RWPE2 (cell line): ENCODE results near the gene RDH5.
A peak's percentile ranks its signal among the peaks of the same experiment; 100 is the strongest.

ENCODE experiments used
- ATAC-seq: fragments of 200-7000 bp; cut with Tn5 transposase; 3 replicates; pipeline ENCODE4 v1.9.1; 2021; ENCODE audit warnings: low read depth
- DNase-seq: peaks from one replicate; pipeline ENCODE4 v3.0.0-alpha.2; 2020; ENCODE audit warnings: low spot score
- H3K27ac ChIP-seq: fragments of 450-650 bp; 2 replicates; pipeline ENCODE4 v1.5.1; 2017; ENCODE audit warnings: mild to moderate bottlenecking; ENCODE audit not compliant: poor library complexity, severe bottlenecking
- H3K27me3 ChIP-seq: fragments of 250-450 bp; sonication (Bioruptor Pico); 2 replicates; pipeline ENCODE4 v1.5.1; 2021; ENCODE audit warnings: mild to moderate bottlenecking, moderate library complexity; ENCODE audit not compliant: insufficient read depth, poor library complexity, severe bottlenecking
- H3K36me3 ChIP-seq: fragments of 250-450 bp; sonication (Bioruptor Pico); 2 replicates; pipeline ENCODE4 v1.5.1; 2020; ENCODE audit warnings: low read depth, mild to moderate bottlenecking, moderate library complexity
- H3K4me1 ChIP-seq: fragments of 250-450 bp; sonication (Bioruptor Pico); 2 replicates; pipeline ENCODE4 v1.5.1; 2021; ENCODE audit warnings: mild to moderate bottlenecking, moderate library complexity; ENCODE audit not compliant: insufficient read depth, poor library complexity, severe bottlenecking
- H3K4me3 ChIP-seq: fragments of 250-450 bp; sonication (Bioruptor Pico); 2 replicates; pipeline ENCODE4 v1.5.1; 2021; ENCODE audit warnings: mild to moderate bottlenecking, moderate library complexity; ENCODE audit not compliant: severe bottlenecking
- H3K9me3 ChIP-seq: fragments of 250-450 bp; sonication (Bioruptor Pico); 2 replicates; pipeline ENCODE4 v1.5.1; 2021; ENCODE audit warnings: mild to moderate bottlenecking, moderate library complexity; ENCODE audit not compliant: severe bottlenecking
- TF ChIP-seq, protein P1 (sequence below): fragments of 450-650 bp; IDR thresholded peaks from one replicate; pipeline ENCODE4 v1.5.1; 2017; ENCODE audit warnings: mild to moderate bottlenecking, moderate library complexity; ENCODE audit not compliant: poor library complexity, severe bottlenecking

The RDH5 gene

DNA sequence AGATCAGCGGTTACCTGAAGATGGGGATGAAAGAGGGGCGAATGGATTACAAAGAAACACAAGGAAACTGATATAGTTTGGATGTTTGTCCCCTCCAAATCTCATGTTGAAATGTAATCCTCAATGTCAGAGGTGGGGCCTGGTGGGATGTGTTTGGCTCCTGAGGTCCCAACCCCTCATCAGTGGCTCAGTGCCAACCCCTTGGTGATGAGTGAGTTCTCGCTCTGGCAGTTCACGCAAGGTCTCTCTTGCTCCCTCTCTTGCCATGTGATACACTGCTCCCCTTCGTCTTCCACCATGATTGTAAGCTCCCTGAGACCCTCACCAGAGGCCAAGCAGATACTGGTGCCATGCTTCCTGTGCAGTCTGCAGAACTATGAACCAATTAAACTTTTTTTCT, 40.5 kb upstream of the RDH5 start:
- Histone ChIP-seq H3K4me3 (no peak overlapping the region), H3K27me3 (no peaks in the 10 kb centered on the region), H3K9me3 (no peaks in the 10 kb centered on the region), H3K27ac (no peak overlapping the region), H3K4me1 (no peaks in the 10 kb centered on the region), H3K36me3 (no peaks in the 10 kb centered on the region)
- TF ChIP-seq, protein P1, sequence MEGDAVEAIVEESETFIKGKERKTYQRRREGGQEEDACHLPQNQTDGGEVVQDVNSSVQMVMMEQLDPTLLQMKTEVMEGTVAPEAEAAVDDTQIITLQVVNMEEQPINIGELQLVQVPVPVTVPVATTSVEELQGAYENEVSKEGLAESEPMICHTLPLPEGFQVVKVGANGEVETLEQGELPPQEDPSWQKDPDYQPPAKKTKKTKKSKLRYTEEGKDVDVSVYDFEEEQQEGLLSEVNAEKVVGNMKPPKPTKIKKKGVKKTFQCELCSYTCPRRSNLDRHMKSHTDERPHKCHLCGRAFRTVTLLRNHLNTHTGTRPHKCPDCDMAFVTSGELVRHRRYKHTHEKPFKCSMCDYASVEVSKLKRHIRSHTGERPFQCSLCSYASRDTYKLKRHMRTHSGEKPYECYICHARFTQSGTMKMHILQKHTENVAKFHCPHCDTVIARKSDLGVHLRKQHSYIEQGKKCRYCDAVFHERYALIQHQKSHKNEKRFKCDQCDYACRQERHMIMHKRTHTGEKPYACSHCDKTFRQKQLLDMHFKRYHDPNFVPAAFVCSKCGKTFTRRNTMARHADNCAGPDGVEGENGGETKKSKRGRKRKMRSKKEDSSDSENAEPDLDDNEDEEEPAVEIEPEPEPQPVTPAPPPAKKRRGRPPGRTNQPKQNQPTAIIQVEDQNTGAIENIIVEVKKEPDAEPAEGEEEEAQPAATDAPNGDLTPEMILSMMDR: no peak
- DNase-seq (no peak), ATAC-seq (no peak)

DNA sequence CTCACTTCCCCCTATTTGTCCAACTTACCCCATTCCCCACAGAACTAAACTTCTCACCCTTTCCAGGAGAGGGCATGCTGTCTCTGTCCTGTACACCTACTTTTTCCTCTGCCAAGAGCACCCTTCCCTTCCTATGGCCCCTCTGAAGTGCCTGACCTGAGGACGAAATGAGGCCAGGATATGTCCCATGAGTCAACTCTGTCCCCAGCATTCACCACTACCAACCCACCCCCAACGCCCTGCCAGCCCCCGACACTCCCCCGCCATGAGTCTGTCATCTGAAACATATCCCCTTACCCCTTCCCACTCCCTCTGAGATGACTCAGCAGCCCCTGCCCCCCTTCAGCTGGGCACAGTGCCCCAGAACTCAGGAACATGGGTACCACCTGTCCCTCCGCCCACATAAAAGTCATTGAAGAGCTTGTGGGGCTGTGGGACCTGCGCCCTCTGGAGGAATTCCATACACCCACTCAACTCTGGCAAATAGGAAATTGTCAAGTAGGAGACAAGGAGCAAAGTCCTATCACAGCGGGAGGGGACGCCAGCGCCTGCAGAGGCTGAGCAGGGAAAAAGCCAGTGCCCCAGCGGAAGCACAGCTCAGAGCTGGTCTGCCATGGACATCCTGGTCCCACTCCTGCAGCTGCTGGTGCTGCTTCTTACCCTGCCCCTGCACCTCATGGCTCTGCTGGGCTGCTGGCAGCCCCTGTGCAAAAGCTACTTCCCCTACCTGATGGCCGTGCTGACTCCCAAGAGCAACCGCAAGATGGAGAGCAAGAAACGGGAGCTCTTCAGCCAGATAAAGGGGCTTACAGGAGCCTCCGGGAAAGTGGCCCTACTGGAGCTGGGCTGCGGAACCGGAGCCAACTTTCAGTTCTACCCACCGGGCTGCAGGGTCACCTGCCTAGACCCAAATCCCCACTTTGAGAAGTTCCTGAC, 38.8 kb upstream of the RDH5 start:
- no peak overlapping the region for H3K4me3 ChIP-seq

DNA sequence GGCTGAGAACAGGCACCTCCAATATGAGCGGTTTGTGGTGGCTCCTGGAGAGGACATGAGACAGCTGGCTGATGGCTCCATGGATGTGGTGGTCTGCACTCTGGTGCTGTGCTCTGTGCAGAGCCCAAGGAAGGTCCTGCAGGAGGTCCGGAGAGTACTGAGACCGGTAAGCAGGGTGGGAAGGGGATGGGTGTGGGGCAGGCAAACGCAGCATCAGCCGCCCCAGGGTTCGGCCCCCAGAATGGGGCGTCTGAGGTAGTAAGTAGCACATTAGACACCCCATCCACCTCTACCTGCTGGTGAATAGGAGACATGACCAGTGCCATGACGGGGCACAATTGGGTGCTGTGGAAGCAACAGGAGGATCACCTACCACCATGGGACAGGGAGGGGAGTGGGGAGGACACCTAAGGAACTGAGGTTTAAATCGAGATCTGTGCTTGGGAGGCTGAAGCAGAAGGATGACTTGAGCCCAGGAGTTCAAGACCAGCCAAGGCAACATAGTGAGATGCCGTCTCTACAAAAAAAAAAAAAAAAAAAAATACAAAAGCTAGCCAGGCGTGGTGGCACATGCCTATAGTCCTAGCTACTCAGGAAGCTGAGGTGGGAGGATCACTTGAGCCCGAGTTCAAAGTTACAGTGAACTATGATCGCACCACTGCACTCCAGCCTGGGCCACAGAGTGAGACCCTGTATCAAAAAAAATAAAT, 38.0 kb upstream of the RDH5 start:
- H3K9me3 ChIP-seq: no peaks in the 10 kb centered on the region
- TF ChIP-seq, protein P1: no peak
- H3K27me3 ChIP-seq: no peaks in the 10 kb centered on the region
- no peaks in the 10 kb centered on the region for H3K36me3 ChIP-seq
- H3K4me3 ChIP-seq: no peak overlapping the region
- DNase-seq (no peak), ATAC-seq (no peak)
- H3K27ac ChIP-seq: no peak overlapping the region
- no peaks in the 10 kb centered on the region for H3K4me1 ChIP-seq

More for the DNA sequence above, 38.8 kb upstream of the RDH5 start:
- Histone ChIP-seq H3K9me3 (no peaks in the 10 kb centered on the region), H3K4me1 (no peaks in the 10 kb centered on the region), H3K27me3 (no peaks in the 10 kb centered on the region), H3K36me3 (no peaks in the 10 kb centered on the region), H3K27ac (no peak overlapping the region)
- TF ChIP-seq, protein P1: peak; percentile 64
- peak; percentile 81 for ATAC-seq
- no peak for DNase-seq

DNA sequence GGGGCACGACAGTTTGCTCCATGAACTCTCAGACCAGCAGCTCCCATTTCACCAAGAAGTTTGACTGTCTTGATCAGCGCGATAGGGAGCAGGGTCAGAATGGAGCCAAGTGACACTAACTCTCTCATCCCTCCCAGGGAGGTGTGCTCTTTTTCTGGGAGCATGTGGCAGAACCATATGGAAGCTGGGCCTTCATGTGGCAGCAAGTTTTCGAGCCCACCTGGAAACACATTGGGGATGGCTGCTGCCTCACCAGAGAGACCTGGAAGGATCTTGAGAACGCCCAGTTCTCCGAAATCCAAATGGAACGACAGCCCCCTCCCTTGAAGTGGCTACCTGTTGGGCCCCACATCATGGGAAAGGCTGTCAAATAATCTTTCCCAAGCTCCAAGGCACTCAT, 36.5 kb upstream of the RDH5 start:
- TF ChIP-seq, protein P1: no peak
- Histone ChIP-seq H3K9me3 (no peaks in the 10 kb centered on the region), H3K4me1 (no peaks in the 10 kb centered on the region), H3K36me3 (no peaks in the 10 kb centered on the region), H3K27ac (no peak overlapping the region), H3K27me3 (no peaks in the 10 kb centered on the region), H3K4me3 (no peak overlapping the region)
- ATAC-seq (no peak), DNase-seq (no peak)
